Loucy (cell line): ENCODE measurements around the gene HMX2.

ENCODE experiments used
- CTCF ChIP-seq: fragments of 200-600 bp; sonication (generic); conservative IDR thresholded peaks from 2 replicates; pipeline ENCODE4 v1.5.1; 2014; ENCODE audit warnings: mild to moderate bottlenecking, antibody characterized with exemption, low read length
- EZH2phosphoT487 ChIP-seq: fragments of 200-600 bp; IDR thresholded peaks from 2 replicates; pipeline ENCODE4 v1.6.1; 2018; ENCODE audit warnings: antibody characterized with exemption, mild to moderate bottlenecking, moderate library complexity, borderline replicate concordance

GRCh38 chr10:123150271-123150985 lies 2.5 kb downstream of the HMX2 start:
- no peak for TF ChIP-seq CTCF
- no peak for TF ChIP-seq EZH2phosphoT487
